GM06990 (cell line): Measurements from ENCODE around the gene GRIA4.

Experiments used
- DNase-seq: peaks from one replicate; pipeline ENCODE4 v3.0.0-alpha.2; 2011; ENCODE audit not compliant: insufficient read length; ENCODE audit errors: extremely low read depth
- H3K27me3 ChIP-seq: replicated peaks from 2 replicates; pipeline ENCODE4 v1.6.0; 2011; ENCODE audit warnings: low read length; ENCODE audit not compliant: control insufficient read depth, insufficient read depth
- H3K36me3 ChIP-seq: 2 replicates; pipeline ENCODE4 v1.5.1; 2011; ENCODE audit warnings: low read length; ENCODE audit not compliant: control insufficient read depth, insufficient read depth
- H3K4me3 ChIP-seq: replicated peaks from 2 replicates; pipeline ENCODE4 v1.5.1; 2011; ENCODE audit warnings: low read depth, mild to moderate bottlenecking, control low read depth, low read length
- CTCF ChIP-seq: IDR thresholded peaks from 2 replicates; pipeline ENCODE4 v1.5.1; 2011; ENCODE audit warnings: low read length, control low read depth, mild to moderate bottlenecking, inconsistent platforms; ENCODE audit not compliant: insufficient read depth, poor library complexity, severe bottlenecking

Gene GRIA4

GRCh38 chr11:105705786-105706530, 96.1 kb downstream of the GRIA4 start:
- no peak for TF ChIP-seq CTCF
- no peak for DNase-seq
- Histone ChIP-seq H3K27me3 (no peaks in the 10 kb centered on the region), H3K4me3 (no peak overlapping the region), H3K36me3 (no peaks in the 10 kb centered on the region)

GRCh38 chr11:105713106-105713505, 103.2 kb downstream of the GRIA4 start:
- no peak for DNase-seq

DNA sequence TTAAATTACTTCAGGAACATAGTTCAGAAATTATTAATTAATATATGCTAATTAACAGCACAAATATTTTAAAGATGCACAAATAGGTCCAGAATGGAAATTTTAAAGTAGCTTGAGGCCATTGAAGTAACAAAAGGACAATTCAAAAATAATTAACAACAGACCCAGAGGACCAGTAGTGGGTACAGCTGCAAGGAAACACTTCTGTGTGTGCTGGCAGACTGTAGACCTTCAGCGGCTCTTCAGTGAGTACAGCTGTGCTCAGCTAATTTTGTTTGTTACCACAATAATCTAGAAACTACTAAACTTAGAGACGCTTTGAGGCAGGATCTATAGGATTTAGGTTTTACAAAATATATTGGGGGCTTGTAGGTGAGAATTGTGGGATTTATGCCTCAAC, 103.8 kb downstream of the GRIA4 start:
- H3K4me3 ChIP-seq, result no peak overlapping the region
- DNase-seq, result no peak
- TF ChIP-seq CTCF, result no peak
- no peaks in the 10 kb centered on the region for H3K27me3 ChIP-seq
- no peaks in the 10 kb centered on the region for H3K36me3 ChIP-seq

More at GRCh38 chr11:105713106-105713505, 103.2 kb downstream of the GRIA4 start:
- Histone ChIP-seq H3K27me3 (no peaks in the 10 kb centered on the region), H3K36me3 (no peaks in the 10 kb centered on the region), H3K4me3 (no peak overlapping the region)
- no peak for TF ChIP-seq CTCF

DNA sequence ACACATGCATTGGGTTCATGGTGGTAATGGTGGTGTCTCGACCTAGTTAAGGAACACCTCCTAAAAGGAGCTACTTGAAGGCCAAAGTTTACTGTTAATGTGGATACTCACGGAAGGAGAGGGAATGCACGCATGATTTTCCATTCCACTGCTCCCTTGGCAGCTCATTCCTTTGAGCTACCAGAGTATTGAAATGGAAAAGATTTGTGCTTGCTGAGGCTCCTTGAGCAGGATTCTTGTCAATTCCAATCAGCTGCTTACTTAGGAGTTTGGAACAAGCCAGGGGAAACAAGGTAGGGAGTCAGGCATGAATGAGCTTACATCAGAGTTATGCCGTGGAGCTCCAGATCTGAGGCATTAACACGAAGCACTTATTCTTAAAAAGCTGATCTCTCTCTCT, 108.8 kb downstream of the GRIA4 start:
- Histone ChIP-seq H3K4me3 (no peak overlapping the region), H3K27me3 (no peaks in the 10 kb centered on the region), H3K36me3 (no peaks in the 10 kb centered on the region)
- DNase-seq, result no peak
- no peak for TF ChIP-seq CTCF

GRCh38 chr11:105719073-105719822, 109.4 kb downstream of the GRIA4 start:
- Histone ChIP-seq H3K36me3 (no peaks in the 10 kb centered on the region), H3K27me3 (no peaks in the 10 kb centered on the region), H3K4me3 (no peak overlapping the region)
- no peak for TF ChIP-seq CTCF
- no peak for DNase-seq
